Measurements from ENCODE around the gene TRAF5.

DNA sequence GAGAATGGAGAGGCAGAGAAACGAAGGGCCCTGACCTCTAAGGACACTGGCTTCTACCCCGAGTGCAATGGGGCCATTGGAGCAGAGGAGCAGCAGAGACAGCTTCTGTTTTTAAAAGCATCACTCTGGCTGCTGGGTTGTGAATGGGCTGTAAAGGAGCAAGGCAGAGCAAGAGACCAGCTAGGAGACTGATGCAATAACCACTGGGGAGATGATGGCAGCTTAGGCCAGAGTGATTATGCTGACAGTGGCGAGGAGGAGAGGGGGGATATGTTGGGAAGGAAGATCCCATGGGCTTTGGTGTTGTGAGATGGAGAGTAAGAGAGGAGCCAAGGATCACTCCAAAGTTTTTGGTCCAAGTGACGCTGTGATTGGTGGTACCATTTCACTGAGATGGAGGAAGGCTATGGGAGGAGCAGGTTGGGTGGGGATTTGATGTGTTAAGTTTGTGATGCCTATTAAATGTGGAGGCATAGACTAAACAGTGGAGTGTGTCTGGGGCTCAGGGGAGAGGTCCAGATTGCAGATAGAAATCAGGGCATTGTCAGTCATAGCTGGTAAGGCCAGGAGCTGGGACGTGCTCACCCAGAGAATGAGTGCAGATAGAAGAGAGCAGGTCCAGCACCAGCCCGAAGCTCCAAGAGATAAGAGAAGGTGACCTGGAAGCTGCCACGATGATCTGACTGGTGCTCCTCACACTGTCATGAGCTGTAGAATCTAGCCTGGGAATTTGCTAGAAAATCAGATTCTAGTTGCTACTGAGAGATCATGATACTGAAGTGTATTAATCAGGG lies 11.0 kb downstream of the TRAF5 start:
- TF ChIP-seq POLR2A (IDR thresholded peaks at IDR 0.05; ENCODE audit: low read depth, low read length) (no peak), POLR2AphosphoS5 (IDR thresholded peaks at IDR 0.05; ENCODE audit: low read depth, low read length) (no peak), TAF1 (IDR thresholded peaks at IDR 0.05; ENCODE audit: low read depth, low read length) (no peak), POU2F2 (IDR thresholded peaks at IDR 0.05; ENCODE audit: low read depth, low read length) (no peak), PAX5 (IDR thresholded peaks at IDR 0.05; ENCODE audit: insufficient read depth, low read length, severe bottlenecking) (no peak), SPI1 (IDR thresholded peaks at IDR 0.05; ENCODE audit: low read depth, low read length) (no peak)
